ENCODE data around the gene ABCA2. TPM values are rescaled to one million over a fixed set of nuclear protein-coding genes. Genes with fewer than 3 reads are reported as not detected.
A peak's percentile ranks its signal among the peaks of the same experiment; 100 is the strongest.

The ABCA2 gene
- total RNA-seq, 1 experiment from 2014 or later: 27.0 TPM

DNA sequence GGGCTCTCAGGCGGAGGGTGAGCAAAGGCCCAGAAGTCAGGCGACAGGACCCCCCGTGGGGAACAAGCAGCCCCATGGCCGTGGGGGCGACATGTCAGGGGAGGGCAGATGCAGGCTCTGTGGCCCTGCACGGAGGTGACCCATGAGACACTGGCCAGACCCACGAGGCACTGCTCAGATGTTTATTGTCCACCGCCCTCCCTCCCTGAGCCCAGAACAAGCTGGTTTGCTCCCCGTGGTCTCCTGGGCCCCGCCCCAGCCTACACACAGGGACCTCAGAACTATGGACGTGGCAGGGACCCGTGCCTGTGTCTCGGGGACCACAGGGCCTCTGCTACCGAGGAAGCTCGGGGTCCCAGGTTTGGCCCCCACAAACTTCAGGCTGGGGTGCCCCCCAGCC, 2.0 kb upstream of the ABCA2 start:
- H3K27ac ChIP-seq (ENCODE audit: low read length): no peak overlapping the region
- in situ Hi-C loops (cut with HindIII; ENCODE audit: low pct_unique_long_range_greater_than_20kb, low sequenced_read_pairs): no loop called here
- CTCF ChIA-PET: interaction anchor here (0.6 to 1.4 kb wide), 12 partner anchors 8 to 240 kb away, joined by 3 to 14 read pairs (median 4); partner anchors contain the start of gene CLIC3
- H3K27me3 ChIP-seq (ENCODE audit: control insufficient read depth, insufficient read depth, low read length): no peaks in the 10 kb centered on the region
- BruUV-seq (replicated peaks): no TSS peak
- POLR2A ChIA-PET: no interaction called here
- intact Hi-C loops (cut with micrococcal nuclease; ENCODE audit: unreplicated experiment): loop anchor here (10.0 kb wide), 1 partner anchor 85 kb away; the partner anchor contains the start of genes C8G and FBXW5
- ATAC-seq: no peak
- no peak for TF ChIP-seq SIN3A (IDR thresholded peaks at IDR 0.05; ENCODE audit: borderline replicate concordance, insufficient read depth, low read depth, low read length)
- no peak for TF ChIP-seq CTCF (IDR thresholded peaks at IDR 0.05)
- H3K4me3 ChIP-seq (ENCODE audit: low read depth in 2 of 2, low read length in 2 of 2): no peak overlapping the region
- no peak for DNase-seq (ENCODE audit: low read depth, low spot score)
- H3K4me1 ChIP-seq (ENCODE audit: control insufficient read depth, insufficient read depth, low read length): peaks cover 27% of the 10 kb centered on the region
- H3K36me3 ChIP-seq (ENCODE audit: control insufficient read depth, insufficient read depth, low read length): no peaks in the 10 kb centered on the region
- H3K9me3 ChIP-seq (ENCODE audit: control insufficient read depth, insufficient read depth, low read depth, low read length): no peaks in the 10 kb centered on the region

- ATAC-seq (peak; percentile 80), DNase-seq (ENCODE audit: low read depth, low spot score) (peak; percentile 25)
- no peaks in the 10 kb centered on the region for H3K36me3 ChIP-seq (ENCODE audit: control insufficient read depth, insufficient read depth, low read length)
- TF ChIP-seq TCF7L2 (IDR thresholded peaks at IDR 0.05; ENCODE audit: low read depth, low read length) (no peak), SIN3A (IDR thresholded peaks at IDR 0.05; ENCODE audit: borderline replicate concordance, insufficient read depth, low read depth, low read length) (no peak), CTCF (IDR thresholded peaks at IDR 0.05) (peak; percentile 92), POLR2AphosphoS5 (IDR thresholded peaks at IDR 0.05; ENCODE audit: low read depth, low read length) (no peak)
- BruUV-seq (replicated peaks): no TSS peak
- H3K4me1 ChIP-seq (ENCODE audit: control insufficient read depth, insufficient read depth, low read length): peaks cover 22% of the 10 kb centered on the region; the same call in 1 of the 2 replicates
- peak overlapping the region in 1 of 2 experiments; percentile 53; a peak in 2 of 4 replicates for H3K4me3 ChIP-seq (ENCODE audit: low read depth in 2 of 2, low read length in 2 of 2)
- no peak overlapping the region for H3K27ac ChIP-seq (ENCODE audit: low read length)
- intact Hi-C loops (cut with micrococcal nuclease; ENCODE audit: unreplicated experiment): no loop called here
- POLR2A ChIA-PET: no interaction called here
- CTCF ChIA-PET: interaction anchor here (0.6 to 1.4 kb wide), 12 partner anchors 9 to 239 kb away, joined by 3 to 14 read pairs (median 4); partner anchors contain the start of gene CLIC3
- H3K27me3 ChIP-seq (ENCODE audit: control insufficient read depth, insufficient read depth, low read length): no peaks in the 10 kb centered on the region
- H3K9me3 ChIP-seq (ENCODE audit: control insufficient read depth, insufficient read depth, low read depth, low read length): no peaks in the 10 kb centered on the region
- in situ Hi-C loops (cut with HindIII; ENCODE audit: low pct_unique_long_range_greater_than_20kb, low sequenced_read_pairs): no loop called here
Measured at GRCh38 chr9:137029058-137029936, 1.3 kb upstream of the ABCA2 start.

GRCh38 chr9:137028263-137029057, 423 bp upstream of the ABCA2 start:
- no peaks in the 10 kb centered on the region for H3K36me3 ChIP-seq (ENCODE audit: control insufficient read depth, insufficient read depth, low read length)
- ATAC-seq (peak; percentile 72), DNase-seq (ENCODE audit: low read depth, low spot score) (no peak)
- peak overlapping the region; percentile 43 to 53 for H3K4me3 ChIP-seq (ENCODE audit: low read depth in 2 of 2, low read length in 2 of 2)
- H3K27me3 ChIP-seq (ENCODE audit: control insufficient read depth, insufficient read depth, low read length): no peaks in the 10 kb centered on the region
- TF ChIP-seq SIN3A (IDR thresholded peaks at IDR 0.05; ENCODE audit: borderline replicate concordance, insufficient read depth, low read depth, low read length) (no peak), POLR2AphosphoS5 (IDR thresholded peaks at IDR 0.05; ENCODE audit: low read depth, low read length) (no peak), CTCF (IDR thresholded peaks at IDR 0.05) (peak; percentile 68; the same call in 1 of the 2 replicates), TCF7L2 (IDR thresholded peaks at IDR 0.05; ENCODE audit: low read depth, low read length) (no peak)
- TF ChIP-seq, protein P1, sequence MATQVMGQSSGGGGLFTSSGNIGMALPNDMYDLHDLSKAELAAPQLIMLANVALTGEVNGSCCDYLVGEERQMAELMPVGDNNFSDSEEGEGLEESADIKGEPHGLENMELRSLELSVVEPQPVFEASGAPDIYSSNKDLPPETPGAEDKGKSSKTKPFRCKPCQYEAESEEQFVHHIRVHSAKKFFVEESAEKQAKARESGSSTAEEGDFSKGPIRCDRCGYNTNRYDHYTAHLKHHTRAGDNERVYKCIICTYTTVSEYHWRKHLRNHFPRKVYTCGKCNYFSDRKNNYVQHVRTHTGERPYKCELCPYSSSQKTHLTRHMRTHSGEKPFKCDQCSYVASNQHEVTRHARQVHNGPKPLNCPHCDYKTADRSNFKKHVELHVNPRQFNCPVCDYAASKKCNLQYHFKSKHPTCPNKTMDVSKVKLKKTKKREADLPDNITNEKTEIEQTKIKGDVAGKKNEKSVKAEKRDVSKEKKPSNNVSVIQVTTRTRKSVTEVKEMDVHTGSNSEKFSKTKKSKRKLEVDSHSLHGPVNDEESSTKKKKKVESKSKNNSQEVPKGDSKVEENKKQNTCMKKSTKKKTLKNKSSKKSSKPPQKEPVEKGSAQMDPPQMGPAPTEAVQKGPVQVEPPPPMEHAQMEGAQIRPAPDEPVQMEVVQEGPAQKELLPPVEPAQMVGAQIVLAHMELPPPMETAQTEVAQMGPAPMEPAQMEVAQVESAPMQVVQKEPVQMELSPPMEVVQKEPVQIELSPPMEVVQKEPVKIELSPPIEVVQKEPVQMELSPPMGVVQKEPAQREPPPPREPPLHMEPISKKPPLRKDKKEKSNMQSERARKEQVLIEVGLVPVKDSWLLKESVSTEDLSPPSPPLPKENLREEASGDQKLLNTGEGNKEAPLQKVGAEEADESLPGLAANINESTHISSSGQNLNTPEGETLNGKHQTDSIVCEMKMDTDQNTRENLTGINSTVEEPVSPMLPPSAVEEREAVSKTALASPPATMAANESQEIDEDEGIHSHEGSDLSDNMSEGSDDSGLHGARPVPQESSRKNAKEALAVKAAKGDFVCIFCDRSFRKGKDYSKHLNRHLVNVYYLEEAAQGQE (IDR thresholded peaks at IDR 0.05; ENCODE audit: insufficient read depth in 1 of 2, low read depth in 2 of 2, low read length in 1 of 2): no peak
- no TSS peak for BruUV-seq (replicated peaks)
- peaks cover 24% of the 10 kb centered on the region for H3K4me1 ChIP-seq (ENCODE audit: control insufficient read depth, insufficient read depth, low read length)
- ChIA-PET CTCF (interaction anchor here (1.2 to 1.4 kb wide), 3 partner anchors 30 to 81 kb away, joined by 3 to 14 read pairs (median 5); no protein-coding TSS in a partner anchor), POLR2A (no interaction called here)
- in situ Hi-C loops (cut with HindIII; ENCODE audit: low pct_unique_long_range_greater_than_20kb, low sequenced_read_pairs): no loop called here
- no peaks in the 10 kb centered on the region for H3K9me3 ChIP-seq (ENCODE audit: control insufficient read depth, insufficient read depth, low read depth, low read length)
- intact Hi-C loops (cut with micrococcal nuclease; ENCODE audit: unreplicated experiment): no loop called here
- no peak overlapping the region for H3K27ac ChIP-seq (ENCODE audit: low read length)
